ENCODE measurements around the gene SERPINB10. TPM values are rescaled to one million over a fixed set of nuclear protein-coding genes. Genes with fewer than 3 reads are reported as not detected.

SERPINB10 gene
- total RNA-seq, 1 donor from 2014 or later, result not detected

DNA sequence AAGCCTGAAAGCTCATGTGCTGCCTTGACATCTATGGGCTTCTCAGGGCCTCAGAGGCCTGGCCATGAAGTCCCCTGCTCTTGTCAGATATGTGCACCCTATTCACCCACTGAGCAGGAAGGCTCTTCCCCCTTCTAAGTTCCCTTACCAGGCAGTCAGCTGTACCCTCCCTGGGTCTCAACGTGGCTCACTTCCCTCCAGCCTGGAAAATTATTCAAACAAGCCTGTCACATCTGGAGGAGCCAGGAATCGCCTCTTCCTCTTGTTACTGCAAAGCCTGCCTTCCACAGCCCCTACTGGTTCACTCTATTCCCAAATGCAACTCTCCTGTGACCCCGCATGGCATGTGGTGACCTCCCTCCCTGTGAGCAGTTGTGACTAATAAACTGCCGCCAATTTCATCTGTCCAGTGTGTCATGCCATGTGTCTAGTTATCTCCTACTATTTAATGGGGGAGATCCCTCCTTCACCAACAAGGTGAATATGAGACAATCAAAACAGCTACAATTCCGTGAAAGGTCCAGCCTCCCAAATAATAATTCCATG is 53.8 kb downstream of the SERPINB10 start:
- TF ChIP-seq, protein P1, sequence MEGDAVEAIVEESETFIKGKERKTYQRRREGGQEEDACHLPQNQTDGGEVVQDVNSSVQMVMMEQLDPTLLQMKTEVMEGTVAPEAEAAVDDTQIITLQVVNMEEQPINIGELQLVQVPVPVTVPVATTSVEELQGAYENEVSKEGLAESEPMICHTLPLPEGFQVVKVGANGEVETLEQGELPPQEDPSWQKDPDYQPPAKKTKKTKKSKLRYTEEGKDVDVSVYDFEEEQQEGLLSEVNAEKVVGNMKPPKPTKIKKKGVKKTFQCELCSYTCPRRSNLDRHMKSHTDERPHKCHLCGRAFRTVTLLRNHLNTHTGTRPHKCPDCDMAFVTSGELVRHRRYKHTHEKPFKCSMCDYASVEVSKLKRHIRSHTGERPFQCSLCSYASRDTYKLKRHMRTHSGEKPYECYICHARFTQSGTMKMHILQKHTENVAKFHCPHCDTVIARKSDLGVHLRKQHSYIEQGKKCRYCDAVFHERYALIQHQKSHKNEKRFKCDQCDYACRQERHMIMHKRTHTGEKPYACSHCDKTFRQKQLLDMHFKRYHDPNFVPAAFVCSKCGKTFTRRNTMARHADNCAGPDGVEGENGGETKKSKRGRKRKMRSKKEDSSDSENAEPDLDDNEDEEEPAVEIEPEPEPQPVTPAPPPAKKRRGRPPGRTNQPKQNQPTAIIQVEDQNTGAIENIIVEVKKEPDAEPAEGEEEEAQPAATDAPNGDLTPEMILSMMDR (IDR thresholded peaks at IDR 0.05), result no peak
- DNase-seq, result no peak
- H3K4me3 ChIP-seq, result no peak overlapping the region
- no peaks in the 10 kb centered on the region for H3K36me3 ChIP-seq
- intact Hi-C loops (cut with DNase I), result no loop called here
- peak; percentile 36 for ATAC-seq
- H3K4me1 ChIP-seq, result no peaks in the 10 kb centered on the region
- no peaks in the 10 kb centered on the region for H3K9me3 ChIP-seq
- no peaks in the 10 kb centered on the region for H3K27me3 ChIP-seq
- H3K27ac ChIP-seq, result no peak overlapping the region

DNA sequence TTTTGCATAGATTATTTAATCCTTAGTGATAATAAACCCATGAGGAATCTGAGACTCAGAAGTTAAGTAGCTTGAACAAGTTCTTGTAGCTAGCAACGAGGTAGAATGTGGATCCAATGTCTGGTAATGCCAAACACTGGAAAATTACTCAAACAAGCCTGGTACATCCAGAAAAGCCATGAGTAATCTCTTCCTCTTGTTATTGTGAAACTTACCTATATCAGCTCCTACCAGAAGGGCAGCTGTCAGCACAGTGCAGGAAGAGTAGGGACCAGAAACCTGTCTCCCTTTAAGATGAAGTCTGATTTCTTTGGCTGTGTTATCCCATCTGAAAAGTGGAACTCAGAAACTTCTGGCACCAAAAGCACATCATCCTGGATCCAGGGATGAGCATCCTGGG is 54.4 kb downstream of the SERPINB10 start:
- Histone ChIP-seq H3K4me3 (no peak overlapping the region), H3K27me3 (no peaks in the 10 kb centered on the region), H3K9me3 (no peaks in the 10 kb centered on the region), H3K36me3 (no peaks in the 10 kb centered on the region), H3K4me1 (no peaks in the 10 kb centered on the region), H3K27ac (no peak overlapping the region)
- DNase-seq, result no peak
- intact Hi-C loops (cut with DNase I), result no loop called here
- TF ChIP-seq, protein P1 (IDR thresholded peaks at IDR 0.05), result no peak
- ATAC-seq, result no peak

DNA sequence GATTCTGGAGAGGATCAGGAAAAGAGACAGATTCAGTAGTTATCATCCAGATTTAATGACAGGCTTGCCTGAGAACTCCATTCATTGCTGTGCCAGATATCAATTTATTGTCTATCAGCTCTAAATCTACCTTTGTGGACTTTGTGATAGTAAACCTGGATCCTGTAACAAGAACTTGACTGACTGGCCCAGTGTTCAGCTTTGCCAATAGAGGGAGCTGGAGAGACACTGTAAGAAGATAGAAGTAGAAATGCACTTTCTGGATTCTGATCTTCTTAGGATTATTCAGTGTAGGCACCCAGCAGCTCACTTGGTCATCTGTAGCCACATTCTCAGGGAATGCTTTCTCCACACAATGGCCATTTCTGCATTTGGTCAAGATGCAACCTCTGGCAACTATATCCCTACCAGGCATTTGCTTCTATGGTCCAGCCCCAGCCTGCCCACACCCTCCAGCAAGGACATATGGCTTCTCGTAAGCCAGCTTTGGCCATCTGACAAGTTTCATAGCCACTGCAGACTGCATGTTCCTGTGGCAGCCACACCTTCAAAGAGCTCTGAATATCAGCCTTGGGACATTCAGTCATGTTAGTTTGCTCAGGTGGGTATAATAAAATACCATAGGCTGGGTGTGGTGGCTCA is 56.0 kb downstream of the SERPINB10 start:
- no peaks in the 10 kb centered on the region for H3K4me1 ChIP-seq
- ATAC-seq, result peak; percentile 89

DNA sequence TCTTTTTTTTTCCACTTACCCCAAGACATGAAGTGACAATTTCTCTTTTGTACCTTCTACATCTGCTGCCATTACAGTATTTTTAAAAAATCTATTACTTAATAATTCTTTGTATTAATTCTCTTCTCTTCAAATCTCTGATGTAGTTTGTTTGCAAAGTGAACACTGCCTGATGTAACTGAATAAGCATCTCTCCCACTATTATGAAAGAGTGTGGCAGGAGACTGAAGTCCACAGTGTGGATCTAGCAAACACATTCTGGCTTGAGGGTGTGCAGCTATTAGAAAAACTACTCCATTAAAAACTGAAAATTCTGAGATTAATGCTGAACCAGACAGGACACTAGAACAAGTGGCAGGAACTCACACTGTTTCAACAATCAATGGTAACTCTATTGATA is 57.1 kb downstream of the SERPINB10 start:
- intact Hi-C loops (cut with DNase I), result no loop called here
- Histone ChIP-seq H3K4me1 (peaks cover 5% of the 10 kb centered on the region), H3K27me3 (no peaks in the 10 kb centered on the region), H3K9me3 (no peaks in the 10 kb centered on the region), H3K27ac (no peak overlapping the region), H3K4me3 (no peak overlapping the region), H3K36me3 (no peaks in the 10 kb centered on the region)
- TF ChIP-seq, protein P1 (IDR thresholded peaks at IDR 0.05), result no peak
- no peak for DNase-seq
- no peak for ATAC-seq

More for the DNA sequence above, 56.0 kb downstream of the SERPINB10 start:
- no peak for DNase-seq
- H3K27me3 ChIP-seq, result no peaks in the 10 kb centered on the region
- intact Hi-C loops (cut with DNase I), result no loop called here
- H3K36me3 ChIP-seq, result no peaks in the 10 kb centered on the region
- TF ChIP-seq, protein P1 (IDR thresholded peaks at IDR 0.05), result peak; percentile 87
- no peaks in the 10 kb centered on the region for H3K9me3 ChIP-seq
- H3K4me3 ChIP-seq, result no peak overlapping the region
- H3K27ac ChIP-seq, result no peak overlapping the region

DNA sequence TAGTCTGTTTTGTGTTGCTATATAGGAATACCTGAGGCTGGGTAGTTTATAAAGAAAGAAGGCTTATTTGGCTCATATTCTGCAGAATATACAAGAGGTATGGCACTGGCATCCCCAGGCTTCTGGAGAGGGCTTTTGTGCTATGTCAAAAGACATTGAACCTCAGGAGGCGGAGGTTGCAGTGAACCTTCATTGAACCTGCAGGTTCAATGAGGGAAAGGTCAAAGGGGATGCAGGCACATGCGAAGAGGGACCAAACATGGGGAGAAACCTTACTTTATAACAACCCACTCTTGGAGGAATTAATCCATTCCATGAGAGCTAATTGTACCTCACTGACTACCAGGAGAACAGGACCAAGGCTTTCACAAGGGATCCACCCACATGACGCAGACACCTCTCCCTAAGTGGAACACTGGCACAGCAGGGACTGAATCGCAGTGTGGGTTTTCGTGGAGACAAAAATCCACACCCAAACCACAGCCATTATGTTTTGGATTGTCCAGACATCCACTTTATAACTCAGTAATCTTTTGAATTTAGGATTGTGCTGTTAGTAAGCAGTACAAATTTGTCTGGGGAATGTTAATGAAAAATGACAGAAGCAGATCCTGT is 58.1 kb downstream of the SERPINB10 start:
- no peaks in the 10 kb centered on the region for H3K27me3 ChIP-seq
- no peak overlapping the region for H3K27ac ChIP-seq
- TF ChIP-seq, protein P1 (IDR thresholded peaks at IDR 0.05), result no peak
- peaks cover 6% of the 10 kb centered on the region for H3K4me1 ChIP-seq
- ATAC-seq (no peak), DNase-seq (no peak)
- intact Hi-C loops (cut with DNase I), result no loop called here
- H3K9me3 ChIP-seq, result no peaks in the 10 kb centered on the region
- no peaks in the 10 kb centered on the region for H3K36me3 ChIP-seq
- no peak overlapping the region for H3K4me3 ChIP-seq

All from upper lobe of right lung (tissue), 1 donor.